Osteocyte (in vitro differentiated cells): ENCODE measurements around the gene LIMCH1. TPM values are rescaled to one million over a fixed set of nuclear protein-coding genes. Genes with fewer than 3 reads are reported as not detected.

Experiments
- DNase-seq: peaks from one replicate; pipeline ENCODE4 v3.0.0; 2021; ENCODE audit warnings: mixed read lengths; ENCODE audit not compliant: unreplicated experiment; ENCODE audit errors: extremely low spot score
- H3K27ac Mint-ChIP-seq: one replicate; pipeline ENCODE4 v1.8.0; 2021; ENCODE audit warnings: mild to moderate bottlenecking, mixed read lengths; ENCODE audit not compliant: unreplicated experiment
- H3K27me3 Mint-ChIP-seq: one replicate; pipeline ENCODE4 v1.8.0; 2021; ENCODE audit warnings: mixed read lengths; ENCODE audit not compliant: unreplicated experiment
- H3K36me3 Mint-ChIP-seq: one replicate; pipeline ENCODE4 v1.8.0; 2021; ENCODE audit warnings: mixed read lengths; ENCODE audit not compliant: unreplicated experiment
- H3K4me1 Mint-ChIP-seq: one replicate; pipeline ENCODE4 v1.8.0; 2021; ENCODE audit warnings: mixed read lengths; ENCODE audit not compliant: unreplicated experiment
- H3K4me3 Mint-ChIP-seq: one replicate; pipeline ENCODE4 v1.8.0; 2021; ENCODE audit warnings: mild to moderate bottlenecking, moderate library complexity, mixed read lengths; ENCODE audit not compliant: unreplicated experiment
- H3K9me3 Mint-ChIP-seq: one replicate; pipeline ENCODE4 v1.8.0; 2021; ENCODE audit warnings: mixed read lengths; ENCODE audit not compliant: unreplicated experiment
- total RNA-seq: library from RNA; stranded (reverse); gene quantifications from 2 replicates; pipeline ENCODE4 v1.2.1, GENCODE V29; 2021
- TF ChIP-seq, protein P1 (sequence below): fragments of 200-600 bp; sonication (generic); IDR thresholded peaks from 2 replicates; pipeline ENCODE4 v1.5.0; 2021; ENCODE audit warnings: antibody characterized with exemption, mild to moderate bottlenecking, moderate library complexity

Gene LIMCH1
- total RNA-seq, 1 donor from 2014 or later, result 0.43 TPM

- Mint-ChIP-seq H3K27me3 (peaks cover 2% of the 10 kb centered on the region), H3K27ac (no peak overlapping the region), H3K4me3 (no peak overlapping the region), H3K36me3 (no peaks in the 10 kb centered on the region), H3K4me1 (no peaks in the 10 kb centered on the region), H3K9me3 (no peaks in the 10 kb centered on the region)
- DNase-seq, result no peak
- TF ChIP-seq, protein P1, sequence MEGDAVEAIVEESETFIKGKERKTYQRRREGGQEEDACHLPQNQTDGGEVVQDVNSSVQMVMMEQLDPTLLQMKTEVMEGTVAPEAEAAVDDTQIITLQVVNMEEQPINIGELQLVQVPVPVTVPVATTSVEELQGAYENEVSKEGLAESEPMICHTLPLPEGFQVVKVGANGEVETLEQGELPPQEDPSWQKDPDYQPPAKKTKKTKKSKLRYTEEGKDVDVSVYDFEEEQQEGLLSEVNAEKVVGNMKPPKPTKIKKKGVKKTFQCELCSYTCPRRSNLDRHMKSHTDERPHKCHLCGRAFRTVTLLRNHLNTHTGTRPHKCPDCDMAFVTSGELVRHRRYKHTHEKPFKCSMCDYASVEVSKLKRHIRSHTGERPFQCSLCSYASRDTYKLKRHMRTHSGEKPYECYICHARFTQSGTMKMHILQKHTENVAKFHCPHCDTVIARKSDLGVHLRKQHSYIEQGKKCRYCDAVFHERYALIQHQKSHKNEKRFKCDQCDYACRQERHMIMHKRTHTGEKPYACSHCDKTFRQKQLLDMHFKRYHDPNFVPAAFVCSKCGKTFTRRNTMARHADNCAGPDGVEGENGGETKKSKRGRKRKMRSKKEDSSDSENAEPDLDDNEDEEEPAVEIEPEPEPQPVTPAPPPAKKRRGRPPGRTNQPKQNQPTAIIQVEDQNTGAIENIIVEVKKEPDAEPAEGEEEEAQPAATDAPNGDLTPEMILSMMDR, result no peak
These were observed 10.4 kb downstream of the LIMCH1 start for GRCh38 chr4:41548305-41548880.

- Mint-ChIP-seq H3K4me1 (no peaks in the 10 kb centered on the region), H3K27ac (no peak overlapping the region), H3K36me3 (no peaks in the 10 kb centered on the region), H3K9me3 (no peaks in the 10 kb centered on the region), H3K27me3 (peaks cover 4% of the 10 kb centered on the region), H3K4me3 (no peak overlapping the region)
- TF ChIP-seq, protein P1, result no peak
- DNase-seq, result no peak
These were observed 11.5 kb downstream of the LIMCH1 start for GRCh38 chr4:41549478-41549877.

- DNase-seq, result no peak
- TF ChIP-seq, protein P1, result no peak
- Mint-ChIP-seq H3K27me3 (peaks cover 3% of the 10 kb centered on the region), H3K27ac (no peak overlapping the region), H3K4me3 (no peak overlapping the region), H3K9me3 (no peaks in the 10 kb centered on the region), H3K36me3 (no peaks in the 10 kb centered on the region), H3K4me1 (no peaks in the 10 kb centered on the region)
These were observed 12.4 kb downstream of the LIMCH1 start for GRCh38 chr4:41550308-41550707.

GRCh38 chr4:41551536-41551935 is 13.6 kb downstream of the LIMCH1 start:
- Mint-ChIP-seq H3K9me3 (no peaks in the 10 kb centered on the region), H3K4me3 (no peak overlapping the region), H3K27me3 (peaks cover 3% of the 10 kb centered on the region), H3K36me3 (no peaks in the 10 kb centered on the region), H3K27ac (no peak overlapping the region), H3K4me1 (no peaks in the 10 kb centered on the region)
- TF ChIP-seq, protein P1, result no peak
- no peak for DNase-seq

- no peak overlapping the region for H3K4me3 Mint-ChIP-seq
- DNase-seq, result no peak
- H3K36me3 Mint-ChIP-seq, result no peaks in the 10 kb centered on the region
- no peaks in the 10 kb centered on the region for H3K9me3 Mint-ChIP-seq
- no peak overlapping the region for H3K27ac Mint-ChIP-seq
- TF ChIP-seq, protein P1, result no peak
- no peaks in the 10 kb centered on the region for H3K4me1 Mint-ChIP-seq
- peaks cover 26% of the 10 kb centered on the region for H3K27me3 Mint-ChIP-seq
These were observed 16.9 kb downstream of the LIMCH1 start for GRCh38 chr4:41554905-41555304.
